K562 (cell line): ENCODE results near the gene CENPVL1. TPM values are rescaled to one million over a fixed set of nuclear protein-coding genes. Genes with fewer than 3 reads are reported as not detected.
"Not testable (repeated sequence)": the region's sequence is repeated elsewhere in the genome, so short reads cannot be mapped to it uniquely, and the experiment has no call there.

ENCODE experiments used
- ATAC-seq: fragments of 200-7000 bp; cut with Tn5 transposase; 3 replicates; pipeline ENCODE4 v1.9.1; 2020; ENCODE audit warnings: moderate library complexity
- Bru-seq: library from RNA; stranded (reverse); fragments of 400-500 nt; gene quantifications from one replicate; lab custom pipeline; 2021; lab: Mats Ljungman, UMichigan
- BruChase-seq, 2 experiments: library from RNA; stranded (reverse); fragments of 400-500 nt; gene quantifications; one replicate each; lab custom pipeline; 2021; lab: Mats Ljungman, UMichigan
- BruUV-seq: library from RNA; stranded (reverse); fragments of 400-500 nt; replicated peaks from 2 replicates; lab custom pipeline; 2021; lab: Mats Ljungman, UMichigan
- CTCF ChIA-PET: fragments of 300-600 bp; formaldehyde crosslinking; extraction: SDS; loops from one replicate; lab custom pipeline; 2021; ENCODE audit warnings: low intra/inter-chr PET ratio; lab: Yijun Ruan, JAX
- POLR2A ChIA-PET: fragments of 300-600, 350-650 bp; sonication (Branson Sonifier 250); formaldehyde crosslinking; extraction: SDS; loops from one replicate; lab custom pipeline; 2021; ENCODE audit warnings: antibody characterized with exemption, inconsistent platforms; lab: Yijun Ruan, JAX
- DNase-seq, 4 experiments: peaks; one replicate each; pipeline versions ENCODE4 v3.0.0 to v3.0.0-alpha.2; 2011 to 2018; ENCODE audit warnings: low spot score in 3 of 4, mixed read lengths in 3 of 4; ENCODE audit errors: extremely low read depth in 1 of 4
- FAIRE-seq: peaks from 2 replicates; lab custom pipeline; 2011; peaks lifted over from hg19 to GRCh38; lab: Jason Lieb, UNC
- H2AFZ ChIP-seq: 2 replicates; pipeline ENCODE4 v1.6.0; 2011; ENCODE audit warnings: low read depth, low read length, control low read depth, inconsistent platforms
- H3K27ac ChIP-seq: fragments of 200-600 bp; 3 replicates; pipeline ENCODE4 v1.8.0; 2011; ENCODE audit warnings: low read depth, mild to moderate bottlenecking, control low read depth, inconsistent platforms, low read length, moderate library complexity, mixed read lengths; ENCODE audit errors: extremely low read depth
- H3K27me3 ChIP-seq, 2 experiments: fragments of 300-600 bp in 1 of 2; 2 replicates in 1 of 2; 3 replicates in 1 of 2; pipeline versions ENCODE4 v1.6.0 to v1.8.0; 2011; ENCODE audit warnings: inconsistent platforms in 2 of 2, low read length in 2 of 2, mild to moderate bottlenecking in 1 of 2, mixed read lengths in 1 of 2, moderate library complexity in 1 of 2; ENCODE audit not compliant: control insufficient read depth in 2 of 2, insufficient read depth in 2 of 2
- H3K36me3 ChIP-seq: fragments of 300-600 bp; 3 replicates; pipeline ENCODE4 v1.8.0; 2011; ENCODE audit warnings: mild to moderate bottlenecking, low read length, inconsistent platforms; ENCODE audit not compliant: control insufficient read depth, insufficient read depth
- H3K4me1 ChIP-seq, 2 experiments: fragments of 200-600 bp in 1 of 2; replicated peaks in 1 of 2; 2 replicates in 1 of 2; 3 replicates in 1 of 2; pipeline versions ENCODE4 v1.5.1 to v1.8.0; 2011; ENCODE audit warnings: inconsistent platforms in 2 of 2, low read length in 2 of 2, mild to moderate bottlenecking in 1 of 2, mixed read lengths in 1 of 2, moderate library complexity in 1 of 2; ENCODE audit not compliant: control insufficient read depth in 2 of 2, insufficient read depth in 2 of 2
- H3K4me2 ChIP-seq: 2 replicates; pipeline ENCODE4 v1.6.1; 2011; ENCODE audit warnings: low read length, control low read depth, inconsistent platforms, mixed read lengths; ENCODE audit not compliant: insufficient read depth
- H3K4me3 ChIP-seq: fragments of 200-600 bp; sonication (generic), shearing (Covaris generic); 2 replicates; pipeline ENCODE4 v1.5.1; 2016; ENCODE audit warnings: control low read depth, inconsistent platforms
- H3K79me2 ChIP-seq: fragments of 200-600 bp; 3 replicates; pipeline ENCODE4 v1.8.0; 2011; ENCODE audit warnings: low read length, inconsistent platforms; ENCODE audit not compliant: control insufficient read depth, insufficient read depth
- H3K9ac ChIP-seq, 2 experiments: 2 replicates each; pipeline versions ENCODE4 v1.6.0 to v1.6.1; 2011; ENCODE audit warnings: low read depth in 2 of 2, low read length in 2 of 2, control low read depth in 1 of 2, inconsistent platforms in 1 of 2, mild to moderate bottlenecking in 1 of 2, mixed read lengths in 1 of 2; ENCODE audit not compliant: insufficient read depth in 1 of 2
- H3K9me1 ChIP-seq: one replicate; pipeline ENCODE4 v1.6.0; 2011; ENCODE audit warnings: inconsistent platforms, mild to moderate bottlenecking, low read length, moderate library complexity; ENCODE audit not compliant: control insufficient read depth, insufficient read depth
- H3K9me3 ChIP-seq: replicated peaks from 2 replicates; pipeline ENCODE4 v1.5.1; 2011; ENCODE audit warnings: low read depth, low read length, inconsistent platforms; ENCODE audit not compliant: control insufficient read depth, insufficient read depth
- H4K20me1 ChIP-seq: replicated peaks from 2 replicates; pipeline ENCODE4 v1.6.1; 2011; ENCODE audit warnings: low read length, inconsistent platforms, mixed read lengths; ENCODE audit not compliant: control insufficient read depth, insufficient read depth
- WGBS: fragments of 100-300 bp; shearing (Covaris generic); methylation state at CpG from one replicate; pipeline ENCODE4 v1.1.6; 2016; ENCODE audit warnings: low coverage, mixed read lengths; ENCODE audit not compliant: insufficient coverage; ENCODE audit errors: missing lambda C conversion rate; 5-methylcytosine and 5-hydroxymethylcytosine counted together
- in situ Hi-C: fragments of 300-500 bp; cut with MboI; formaldehyde crosslinking; loops from 4 replicates; pipeline ENCODE4 v1.15.0; 2018; ENCODE audit warnings: inconsistent platforms, mixed read lengths
- intact Hi-C: fragments of 100-400 bp; cut with micrococcal nuclease; formaldehyde crosslinking; loops from 2 replicates; pipeline ENCODE4 v1.14.2; 2022
- long read RNA-seq, 3 experiments: library from polyadenylated mRNA in 2 of 3; library from RNA in 1 of 3; unstranded in 2 of 3; stranded (forward) in 1 of 3; transcript quantifications; one replicate each; pipeline ENCODE4 v2.0.0, GENCODE V29; 2019 to 2022
- polyA minus RNA-seq, 3 experiments: library from RNA; depleted of rRNA, polyadenylated mRNA; stranded (reverse); fragments of >200 nt; gene quantifications; 2 replicates each; pipeline ENCODE4 v1.2.3, GENCODE V29; 2011
- polyA plus RNA-seq, 8 experiments: library from polyadenylated mRNA; depleted of rRNA in 4 of 8; stranded (reverse) in 5 of 8; unstranded in 3 of 8; fragments of >200 nt; fragmentation: Nextera tagmentation in 2 of 8; fragmentation: Illumina TruSeq in 1 of 8; extraction: Ambion mirVana in 2 of 8; extraction: Trizol in 1 of 8; gene quantifications; 2 replicates each; pipeline versions ENCODE4 v1.2.1 to v1.2.3, GENCODE V29; 2011 to 2014; ENCODE audit warnings: inconsistent platforms in 1 of 8, missing spikeins in 1 of 8
- total RNA-seq, 7 experiments: library from RNA; depleted of rRNA in 6 of 7; stranded (reverse); fragments of >200 nt in 6 of 7; fragmentation: Illumina TruSeq in 2 of 7; extraction: Trizol in 2 of 7; gene quantifications; 2 replicates each; pipeline versions ENCODE4 v1.2.1 to v1.2.3, GENCODE V29; 2011 to 2021; ENCODE audit warnings: low replicate concordance in 1 of 7

CENPVL1 gene
- total RNA-seq (2011; cell fraction: chromatin; rRNA removed; ENCODE audit: low replicate concordance) = not detected in 2 replicates
- total RNA-seq (2011; cell fraction: nucleolus; rRNA removed) = not detected in 2 replicates
- not detected in 2 replicates for total RNA-seq (2011; cell fraction: nucleoplasm; rRNA removed)
- total RNA-seq (2014; rRNA removed) (not detected in 2 replicates), total RNA-seq (2014; rRNA removed; fragmentation: Illumina TruSeq; extraction: Trizol) (not detected in 2 replicates), total RNA-seq (2015; rRNA removed; fragmentation: Illumina TruSeq; extraction: Trizol) (not detected in 2 replicates), total RNA-seq (2021) (not detected in 2 replicates), polyA plus RNA-seq (2011; rRNA removed) (not detected in 2 replicates), polyA plus RNA-seq (2014; fragmentation: Illumina TruSeq; extraction: Trizol) (not detected in 2 replicates), polyA plus RNA-seq (2014; fragmentation: Nextera tagmentation; extraction: Ambion mirVana) (not detected), polyA plus RNA-seq (2014; rRNA removed) (not detected in 2 replicates), polyA minus RNA-seq (2011; rRNA and poly(A)+ RNA removed) (not detected in 2 replicates), Bru-seq, nascent RNA (not detected), BruChase-seq, experiment 1, labeled RNA remaining after a 2-hour chase (not detected), BruChase-seq, experiment 2, labeled RNA remaining after a 6-hour chase (not detected)
- not detected in 2 replicates for polyA plus RNA-seq (2011; cell fraction: cytosol; rRNA removed)
- polyA plus RNA-seq (2011; cell fraction: nucleus; rRNA removed) = not detected in 2 replicates
- not detected in 2 replicates for polyA plus RNA-seq (2012)
- polyA minus RNA-seq (2011; cell fraction: cytosol; rRNA and poly(A)+ RNA removed) = not detected in 2 replicates
- polyA minus RNA-seq (2011; cell fraction: nucleus; rRNA and poly(A)+ RNA removed) = not detected in 2 replicates
- long read RNA-seq, experiment 1 = 0 reads
- long read RNA-seq, experiment 2 = 0 reads
- long read RNA-seq, experiment 3 = 0 reads

- FAIRE-seq, BruUV-seq, H3K9me3 ChIP-seq, ATAC-seq, H3K9ac ChIP-seq, H3K27ac ChIP-seq, H3K4me1 ChIP-seq, H3K4me3 ChIP-seq, H3K9me1 ChIP-seq, H2AFZ ChIP-seq, H3K27me3 ChIP-seq, POLR2A ChIA-PET, in situ Hi-C loops, intact Hi-C loops, H4K20me1 ChIP-seq, CTCF ChIA-PET, DNase-seq, H3K36me3 ChIP-seq, H3K79me2 ChIP-seq, H3K4me2 ChIP-seq: not testable (repeated sequence)
- no CpG with 5 or more reads among the region's 87 CpGs for WGBS
These were observed at the start of gene CENPVL1 for GRCh38 chrX:51710277-51711164. Gene CENPVL1 (plus strand): TSS chrX:51710512. CDS start chrX:51710512, 0 bp downstream.
